Measurements from ENCODE around the gene ULK2.

GRCh38 chr17:19781488-19782458 is 86.0 kb downstream of the ULK2 start:
- TF ChIP-seq, protein P1, sequence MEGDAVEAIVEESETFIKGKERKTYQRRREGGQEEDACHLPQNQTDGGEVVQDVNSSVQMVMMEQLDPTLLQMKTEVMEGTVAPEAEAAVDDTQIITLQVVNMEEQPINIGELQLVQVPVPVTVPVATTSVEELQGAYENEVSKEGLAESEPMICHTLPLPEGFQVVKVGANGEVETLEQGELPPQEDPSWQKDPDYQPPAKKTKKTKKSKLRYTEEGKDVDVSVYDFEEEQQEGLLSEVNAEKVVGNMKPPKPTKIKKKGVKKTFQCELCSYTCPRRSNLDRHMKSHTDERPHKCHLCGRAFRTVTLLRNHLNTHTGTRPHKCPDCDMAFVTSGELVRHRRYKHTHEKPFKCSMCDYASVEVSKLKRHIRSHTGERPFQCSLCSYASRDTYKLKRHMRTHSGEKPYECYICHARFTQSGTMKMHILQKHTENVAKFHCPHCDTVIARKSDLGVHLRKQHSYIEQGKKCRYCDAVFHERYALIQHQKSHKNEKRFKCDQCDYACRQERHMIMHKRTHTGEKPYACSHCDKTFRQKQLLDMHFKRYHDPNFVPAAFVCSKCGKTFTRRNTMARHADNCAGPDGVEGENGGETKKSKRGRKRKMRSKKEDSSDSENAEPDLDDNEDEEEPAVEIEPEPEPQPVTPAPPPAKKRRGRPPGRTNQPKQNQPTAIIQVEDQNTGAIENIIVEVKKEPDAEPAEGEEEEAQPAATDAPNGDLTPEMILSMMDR (IDR thresholded peaks at IDR 0.05; ENCODE audit: low read length), result no peak
- no peak for TF ChIP-seq EZH2 (IDR thresholded peaks at IDR 0.05; ENCODE audit: borderline replicate concordance, low read length)

Data from OCI-LY1 (cell line).